Ecto neural progenitor cell (in vitro differentiated cells): ENCODE results near the gene NTN5.
"Not testable (repeated sequence)": the region's sequence is repeated elsewhere in the genome, so short reads cannot be mapped to it uniquely, and the experiment has no call there.

Experiments
- DNase-seq: peaks from one replicate; pipeline ENCODE4 v3.0.0-alpha.2; 2018; ENCODE audit warnings: low spot score

NTN5 gene

GRCh38 chr19:48669903-48670668 lies 2.7 kb downstream of the NTN5 start:
- no peak for DNase-seq

GRCh38 chr19:48668761-48669160 lies 4.1 kb downstream of the NTN5 start:
- no peak for DNase-seq

GRCh38 chr19:48668332-48668731 lies 4.5 kb downstream of the NTN5 start:
- no peak for DNase-seq

- DNase-seq = no peak
These were observed 7.0 kb downstream of the NTN5 start for GRCh38 chr19:48665786-48666185.

- DNase-seq = no peak
These were observed 8.3 kb downstream of the NTN5 start for GRCh38 chr19:48664476-48664875.

- DNase-seq = no peak
These were observed 9.2 kb downstream of the NTN5 start for GRCh38 chr19:48663667-48664066.

GRCh38 chr19:48661711-48662090 lies 11.1 kb downstream of the NTN5 start:
- no peak for DNase-seq

GRCh38 chr19:48660852-48661710 lies 11.7 kb downstream of the NTN5 start:
- DNase-seq = no peak

- no peak for DNase-seq
These were observed 13.0 kb downstream of the NTN5 start for GRCh38 chr19:48659768-48660167.

- DNase-seq = no peak
These were observed 14.3 kb downstream of the NTN5 start for GRCh38 chr19:48658483-48658882.

- not testable (repeated sequence) for DNase-seq
These were observed 15.0 kb downstream of the NTN5 start for GRCh38 chr19:48657828-48658227.

- no peak for DNase-seq
These were observed 15.9 kb downstream of the NTN5 start for GRCh38 chr19:48656840-48657474.

GRCh38 chr19:48654299-48655059 lies 18.3 kb downstream of the NTN5 start:
- DNase-seq = no peak

GRCh38 chr19:48651683-48652048 lies 21.2 kb downstream of the NTN5 start:
- DNase-seq = no peak

- no peak for DNase-seq
These were observed 21.7 kb downstream of the NTN5 start for GRCh38 chr19:48650974-48651682.

GRCh38 chr19:48648134-48648533 lies 24.7 kb downstream of the NTN5 start:
- DNase-seq = no peak

GRCh38 chr19:48646722-48647216 lies 26.0 kb downstream of the NTN5 start:
- no peak for DNase-seq

- DNase-seq = peak; percentile 95
These were observed 26.7 kb downstream of the NTN5 start, which contains the start of gene CA11 for GRCh38 chr19:48646001-48646721. CA11 (minus strand) TSS chr19:48646187; CDS start chr19:48645632, 555 bp downstream.

- DNase-seq = no peak
These were observed 27.2 kb downstream of the NTN5 start for GRCh38 chr19:48645620-48646000.

GRCh38 chr19:48644839-48645619 lies 27.8 kb downstream of the NTN5 start:
- DNase-seq = peak; percentile 80
